Naive thymus-derived CD4-positive, alpha-beta T cell (primary cell): Measurements from ENCODE around the gene GDF2. TPM values are rescaled to one million over a fixed set of nuclear protein-coding genes. Genes with fewer than 3 reads are reported as not detected.

Source experiments
- ATAC-seq: fragments of 150-1000 bp; cut with Tn5 transposase; 2 replicates; pipeline ENCODE4 v1.10.0; 2021; ENCODE audit warnings: mild to moderate bottlenecking, moderate library complexity
- CTCF ChIA-PET: fragments of 350-600 bp; sonication (Branson Sonifier 250); formaldehyde crosslinking; loops from one replicate; lab custom pipeline; 2021; ENCODE audit warnings: antibody characterized with exemption; lab: Charles Lee
- POLR2A ChIA-PET: fragments of 350-600 bp; sonication (Branson Sonifier 250); formaldehyde crosslinking; loops from one replicate; lab custom pipeline; 2021; ENCODE audit warnings: antibody characterized with exemption, inconsistent platforms; lab: Charles Lee
- DNase-seq, 9 donors: peaks; one replicate each; pipeline versions ENCODE4 v3.0.0 to v3.0.0-alpha.2; 2020 to 2022; ENCODE audit warnings: mixed read lengths in 1 of 9
- H3K27ac ChIP-seq: one replicate; pipeline ENCODE4 v1.7.0; 2013; ENCODE audit warnings: mild to moderate bottlenecking, low read depth, low read length, moderate library complexity
- H3K27me3 ChIP-seq, 2 donors: one replicate each; pipeline ENCODE4 v1.7.0; 2013; ENCODE audit warnings: low read length in 2 of 2, mild to moderate bottlenecking in 2 of 2, moderate library complexity in 2 of 2; ENCODE audit not compliant: control insufficient read depth in 2 of 2, insufficient read depth in 2 of 2
- H3K36me3 ChIP-seq, 3 experiments: 1 replicate in 2 of 3; 2 replicates in 1 of 3; pipeline ENCODE4 v1.7.0; 2013; ENCODE audit warnings: low read length in 3 of 3, mild to moderate bottlenecking in 3 of 3, moderate library complexity in 1 of 3; ENCODE audit not compliant: insufficient read depth in 3 of 3, control insufficient read depth in 2 of 3
- H3K4me1 ChIP-seq, 2 donors: one replicate each; pipeline ENCODE4 v1.7.0; 2013; ENCODE audit warnings: low read length in 2 of 2, mild to moderate bottlenecking in 2 of 2, moderate library complexity in 1 of 2; ENCODE audit not compliant: control insufficient read depth in 2 of 2, insufficient read depth in 2 of 2
- H3K4me3 ChIP-seq: 2 replicates; pipeline ENCODE4 v1.7.0; 2013; ENCODE audit warnings: mild to moderate bottlenecking, low read length
- H3K9me3 ChIP-seq, 3 experiments: 1 replicate in 2 of 3; 2 replicates in 1 of 3; pipeline ENCODE4 v1.7.0; 2013; ENCODE audit warnings: low read length in 3 of 3; ENCODE audit not compliant: control insufficient read depth in 2 of 3
- H3K27ac Mint-ChIP-seq, 9 donors: one replicate each; pipeline ENCODE4 v1.8.0; 2020 to 2022; ENCODE audit warnings: mixed read lengths in 9 of 9, mild to moderate bottlenecking in 8 of 9, moderate library complexity in 5 of 9, inconsistent platforms in 2 of 9
- H3K27me3 Mint-ChIP-seq, 5 donors: one replicate each; pipeline ENCODE4 v1.8.0; 2021 to 2022; ENCODE audit warnings: mixed read lengths in 5 of 5, mild to moderate bottlenecking in 1 of 5
- H3K36me3 Mint-ChIP-seq, 5 donors: one replicate each; pipeline ENCODE4 v1.8.0; 2020 to 2022; ENCODE audit warnings: mixed read lengths in 5 of 5, mild to moderate bottlenecking in 3 of 5, inconsistent platforms in 1 of 5
- H3K4me1 Mint-ChIP-seq, 7 donors: one replicate each; pipeline ENCODE4 v1.8.0; 2020 to 2022; ENCODE audit warnings: mixed read lengths in 7 of 7, mild to moderate bottlenecking in 3 of 7, inconsistent platforms in 1 of 7
- H3K4me3 Mint-ChIP-seq, 10 donors: one replicate each; pipeline ENCODE4 v1.8.0; 2020 to 2022; ENCODE audit warnings: mild to moderate bottlenecking in 10 of 10, mixed read lengths in 10 of 10, moderate library complexity in 6 of 10, inconsistent platforms in 2 of 10
- H3K9me3 Mint-ChIP-seq, 11 donors: one replicate each; pipeline ENCODE4 v1.8.0; 2020 to 2022; ENCODE audit warnings: mixed read lengths in 11 of 11, mild to moderate bottlenecking in 4 of 11, inconsistent platforms in 1 of 11, moderate library complexity in 1 of 11
- intact Hi-C, 2 donors: fragments of 100-400 bp; cut with micrococcal nuclease; formaldehyde crosslinking; loops; one replicate each; pipeline ENCODE4 v1.15.1; 2023
- polyA plus RNA-seq, 2 donors: library from polyadenylated mRNA; unstranded; fragments of 300-500 nt; fragmentation: Illumina TruSeq; gene quantifications; one replicate each; pipeline ENCODE4 v1.2.3, GENCODE V29; 2021
- total RNA-seq, 6 experiments: library from RNA in 5 of 6; stranded (reverse) in 5 of 6; gene quantifications; 1 replicate in 5 of 6; 2 replicates in 1 of 6; pipeline ENCODE4 v1.2.3 and lab custom pipeline; 2021 to 2026

GDF2 gene
- total and polyA plus RNA-seq, 7 experiments from 2014 or later, result not detected

DNA sequence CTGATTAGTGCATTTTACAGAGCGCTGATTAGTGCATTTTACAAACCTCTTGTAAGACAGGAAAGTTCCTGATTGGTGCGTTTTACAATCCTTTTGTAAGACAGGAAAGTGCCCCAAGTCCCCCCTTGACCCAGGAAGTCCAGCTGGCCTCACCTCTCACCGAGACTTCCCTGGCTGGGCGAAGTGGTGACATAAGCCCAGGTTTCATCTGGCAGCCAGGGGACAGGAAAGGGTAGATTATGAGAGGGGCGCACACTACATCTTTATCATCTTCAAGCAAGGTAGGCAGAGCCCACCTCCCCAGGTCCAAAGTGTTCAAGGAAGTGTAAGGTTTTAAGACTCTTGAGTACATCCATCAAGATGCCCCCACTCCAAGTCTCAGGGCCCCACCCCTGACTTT lies 27.8 kb upstream of the GDF2 start:
- intact Hi-C loops, result no loop called here
- Histone ChIP-seq H3K27ac (no peak overlapping the region), H3K9me3 (no peaks in the 10 kb centered on the region), H3K36me3 (no peaks in the 10 kb centered on the region), H3K27me3 (no peaks in the 10 kb centered on the region), H3K4me3 (no peak overlapping the region), H3K4me1 (no peaks in the 10 kb centered on the region)
- ChIA-PET POLR2A (no interaction called here), CTCF (interaction anchor here (1.1 kb wide), 1 partner anchor 142 kb away, joined by 3 read pairs; no protein-coding TSS in a partner anchor)
- ATAC-seq (no peak), DNase-seq (peak in 1 of 9 donors; percentile 8)
- H3K27ac Mint-ChIP-seq, result no peak overlapping the region
- H3K4me1 Mint-ChIP-seq, result peaks cover under 1 to 8% (median 4%) of the 10 kb centered on the region in 7 donors
- H3K4me3 Mint-ChIP-seq, result no peak overlapping the region
- H3K9me3 Mint-ChIP-seq, result peaks cover 0 to 1% (median 0%) of the 10 kb centered on the region in 11 donors
- H3K27me3 Mint-ChIP-seq, result peaks cover 0 to 49% (median 4%) of the 10 kb centered on the region in 5 donors
- H3K36me3 Mint-ChIP-seq, result no peaks in the 10 kb centered on the region

DNA sequence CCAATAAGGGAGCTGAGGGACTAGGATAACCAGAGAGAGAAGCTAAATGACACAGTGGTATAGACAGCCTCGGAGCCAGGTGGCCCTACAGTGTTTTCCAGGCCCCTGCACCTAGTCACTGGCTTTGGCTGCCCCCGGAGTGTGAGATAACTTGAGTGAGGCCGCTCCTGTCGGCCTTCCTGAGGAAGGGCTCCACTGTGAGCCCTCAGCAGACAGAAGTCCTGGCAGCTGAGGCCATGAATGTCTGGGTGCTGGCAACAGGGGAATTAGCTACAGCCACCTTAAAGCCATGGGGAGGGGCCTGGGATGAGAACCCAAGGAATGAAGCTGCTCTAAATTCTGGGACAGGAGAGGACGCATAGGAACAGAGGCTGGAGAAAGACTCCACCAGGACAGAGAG lies 26.8 kb upstream of the GDF2 start:
- H3K4me1 ChIP-seq, result no peaks in the 10 kb centered on the region
- CTCF ChIA-PET, result interaction anchor here (1.6 kb wide), 1 partner anchor 248 kb away, joined by 5 read pairs; no protein-coding TSS in a partner anchor
- intact Hi-C loops, result no loop called here
- Mint-ChIP-seq H3K27me3 (peaks cover 0 to 52% (median 4%) of the 10 kb centered on the region in 5 donors), H3K9me3 (peaks cover 0 to 1% (median 0%) of the 10 kb centered on the region in 11 donors), H3K4me3 (no peak overlapping the region), H3K36me3 (no peaks in the 10 kb centered on the region), H3K4me1 (peaks cover 2 to 12% (median 7%) of the 10 kb centered on the region in 7 donors), H3K27ac (no peak overlapping the region)
- no peak overlapping the region for H3K27ac ChIP-seq
- DNase-seq, result no peak
- H3K4me3 ChIP-seq, result no peak overlapping the region
- no peaks in the 10 kb centered on the region for H3K36me3 ChIP-seq
- ATAC-seq, result no peak
- no peaks in the 10 kb centered on the region for H3K9me3 ChIP-seq
- POLR2A ChIA-PET, result no interaction called here
- H3K27me3 ChIP-seq, result no peaks in the 10 kb centered on the region

DNA sequence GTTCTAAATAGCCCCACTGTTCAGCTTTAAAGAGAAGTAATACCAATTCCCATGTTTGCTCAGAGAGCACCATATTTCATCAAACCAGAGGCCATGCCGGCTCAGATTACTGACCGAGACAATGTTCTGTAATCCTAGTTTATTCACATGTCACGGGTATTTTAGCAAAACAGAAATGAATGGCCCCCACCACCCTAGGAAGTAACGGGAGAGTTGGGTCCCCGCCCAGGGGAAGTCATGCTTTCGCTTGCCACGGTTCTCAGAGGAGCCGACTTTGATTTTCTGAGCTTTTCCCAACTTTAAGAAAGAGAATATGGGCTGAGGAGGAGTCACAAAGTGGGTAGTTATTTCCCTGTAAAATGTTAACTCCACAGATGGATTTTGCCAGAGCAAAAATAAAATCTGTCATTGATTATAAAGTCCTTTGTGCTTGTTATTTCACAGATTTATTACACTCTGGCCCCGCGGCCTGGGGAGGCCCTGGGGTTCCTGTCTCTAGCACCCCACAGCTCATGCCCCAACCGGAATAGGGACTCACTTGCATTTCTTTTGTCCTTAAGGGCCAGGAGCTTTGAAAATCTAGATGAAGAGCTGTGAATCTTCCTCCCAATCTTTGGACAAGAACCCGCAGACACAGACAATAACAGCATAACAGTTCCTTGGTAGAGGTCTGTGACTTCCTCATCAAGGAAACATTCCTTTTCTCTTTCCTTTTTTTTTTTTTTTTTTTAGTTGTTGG lies 25.9 kb upstream of the GDF2 start:
- POLR2A ChIA-PET, result interaction anchor here (0.6 to 1.7 kb wide), 3 partner anchors 10 to 36 kb away, joined by 3 to 5 read pairs (median 3); no protein-coding TSS in a partner anchor
- H3K27ac Mint-ChIP-seq, result peak overlapping the region in 1 of 9 donors; percentile 5

DNA sequence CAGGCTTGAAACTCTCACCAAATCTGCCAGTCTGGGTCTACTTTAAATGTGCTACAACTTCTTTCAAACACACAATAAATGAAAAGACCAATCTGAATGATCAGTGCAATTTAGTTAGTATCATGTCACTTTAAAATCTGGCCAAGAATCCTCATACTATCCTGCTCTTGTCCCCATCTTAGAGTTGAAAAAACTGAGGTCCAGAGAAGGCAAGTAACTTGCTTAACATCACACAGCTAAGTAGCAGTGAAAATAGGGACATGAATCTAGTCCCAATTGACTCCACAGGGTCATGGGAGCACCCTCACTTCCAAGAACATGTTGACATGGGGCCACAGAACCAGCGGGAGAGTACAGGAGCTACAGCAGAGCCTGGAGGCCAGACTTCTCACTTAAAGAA lies 25.3 kb upstream of the GDF2 start:
- DNase-seq (no peak), ATAC-seq (no peak)
- CTCF ChIA-PET, result interaction anchor here (1.1 to 1.8 kb wide), 5 partner anchors 9 to 249 kb away, joined by 3 to 7 read pairs (median 5); no protein-coding TSS in a partner anchor
- intact Hi-C loops, result no loop called here
- Mint-ChIP-seq H3K4me3 (peak overlapping the region in 1 of 10 donors; percentile 9), H3K27ac (peak overlapping the region in 2 of 9 donors; percentile 5 to 37), H3K9me3 (peaks cover 0 to 1% (median 0%) of the 10 kb centered on the region in 11 donors), H3K36me3 (no peaks in the 10 kb centered on the region), H3K4me1 (peaks cover 6 to 21% (median 16%) of the 10 kb centered on the region in 7 donors), H3K27me3 (peaks cover 0 to 64% (median 5%) of the 10 kb centered on the region in 5 donors)
- POLR2A ChIA-PET, result interaction anchor here (1.1 to 1.7 kb wide), 5 partner anchors 8 to 15 kb away, joined by 3 to 5 read pairs (median 3); no protein-coding TSS in a partner anchor
- Histone ChIP-seq H3K27me3 (no peaks in the 10 kb centered on the region), H3K4me1 (peaks cover 0 to 13% of the 10 kb centered on the region in 2 donors), H3K9me3 (no peaks in the 10 kb centered on the region), H3K27ac (no peak overlapping the region), H3K4me3 (no peak overlapping the region), H3K36me3 (no peaks in the 10 kb centered on the region)

More for the DNA sequence above, 25.9 kb upstream of the GDF2 start:
- ATAC-seq (no peak), DNase-seq (no peak)
- no peaks in the 10 kb centered on the region for H3K27me3 ChIP-seq
- CTCF ChIA-PET, result interaction anchor here (0.7 to 1.8 kb wide), 6 partner anchors 8 to 249 kb away, joined by 3 to 7 read pairs (median 4); no protein-coding TSS in a partner anchor
- H3K9me3 ChIP-seq, result no peaks in the 10 kb centered on the region
- Mint-ChIP-seq H3K27me3 (peaks cover 0 to 60% (median 5%) of the 10 kb centered on the region in 5 donors), H3K4me1 (peaks cover 6 to 18% (median 13%) of the 10 kb centered on the region in 7 donors), H3K36me3 (no peaks in the 10 kb centered on the region), H3K4me3 (no peak overlapping the region), H3K9me3 (peaks cover 0 to 1% (median 0%) of the 10 kb centered on the region in 11 donors)
- intact Hi-C loops, result no loop called here
- no peak overlapping the region for H3K27ac ChIP-seq
- no peaks in the 10 kb centered on the region for H3K36me3 ChIP-seq
- H3K4me1 ChIP-seq, result peaks cover 0 to 8% of the 10 kb centered on the region in 2 donors
- no peak overlapping the region for H3K4me3 ChIP-seq

DNA sequence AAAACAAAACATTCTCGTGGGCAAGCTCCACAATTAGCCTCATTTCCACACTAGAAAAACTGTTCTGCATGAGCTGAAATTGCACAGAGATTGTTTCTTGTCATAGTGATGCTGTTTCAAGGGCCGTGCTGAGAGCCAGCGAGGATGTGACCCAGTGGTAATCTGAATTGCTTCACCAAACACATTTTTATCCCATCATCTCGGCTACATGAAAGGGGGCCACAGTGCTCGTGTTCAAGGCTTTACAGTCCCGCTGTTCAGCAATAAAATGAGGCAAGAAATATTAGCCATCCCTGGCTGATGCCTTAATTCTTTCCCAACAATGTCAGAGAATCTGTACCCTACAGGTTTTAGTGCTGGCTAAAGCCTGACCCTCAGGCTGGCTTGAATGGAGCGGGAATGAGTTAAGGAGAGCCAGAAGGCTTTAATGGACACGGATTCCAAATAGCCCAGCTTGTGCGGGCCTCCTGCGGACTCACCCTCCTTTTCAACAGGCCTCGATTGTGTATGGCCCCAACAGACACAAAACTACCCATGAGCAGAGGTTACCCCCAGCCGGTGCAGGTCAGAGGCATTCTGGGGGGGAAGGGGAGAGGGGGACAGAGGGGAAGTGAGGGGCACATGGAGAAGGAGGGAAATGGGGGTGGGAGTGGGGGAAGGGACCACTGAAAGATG lies 24.3 kb upstream of the GDF2 start:
- ChIA-PET POLR2A (interaction anchor here (1.0 to 1.7 kb wide), 5 partner anchors 9 to 16 kb away, joined by 3 to 5 read pairs (median 3); no protein-coding TSS in a partner anchor), CTCF (interaction anchor here (1.4 to 1.8 kb wide), 3 partner anchors 12 to 16 kb away, joined by 3 to 7 read pairs (median 5); no protein-coding TSS in a partner anchor)
- Mint-ChIP-seq H3K4me1 (peaks cover 6 to 32% (median 22%) of the 10 kb centered on the region in 7 donors), H3K36me3 (no peaks in the 10 kb centered on the region), H3K27me3 (peaks cover 0 to 69% (median 5%) of the 10 kb centered on the region in 5 donors), H3K27ac (peak overlapping the region in 1 of 9 donors; percentile 6), H3K9me3 (no peaks in the 10 kb centered on the region), H3K4me3 (no peak overlapping the region)
- DNase-seq, result no peak
- H3K27ac ChIP-seq, result no peak overlapping the region
- no peaks in the 10 kb centered on the region for H3K36me3 ChIP-seq
- intact Hi-C loops, result no loop called here
- no peaks in the 10 kb centered on the region for H3K9me3 ChIP-seq
- no peak for ATAC-seq
- H3K4me1 ChIP-seq, result peaks cover 0 to 13% of the 10 kb centered on the region in 2 donors
- H3K4me3 ChIP-seq, result no peak overlapping the region
- H3K27me3 ChIP-seq, result no peaks in the 10 kb centered on the region

DNA sequence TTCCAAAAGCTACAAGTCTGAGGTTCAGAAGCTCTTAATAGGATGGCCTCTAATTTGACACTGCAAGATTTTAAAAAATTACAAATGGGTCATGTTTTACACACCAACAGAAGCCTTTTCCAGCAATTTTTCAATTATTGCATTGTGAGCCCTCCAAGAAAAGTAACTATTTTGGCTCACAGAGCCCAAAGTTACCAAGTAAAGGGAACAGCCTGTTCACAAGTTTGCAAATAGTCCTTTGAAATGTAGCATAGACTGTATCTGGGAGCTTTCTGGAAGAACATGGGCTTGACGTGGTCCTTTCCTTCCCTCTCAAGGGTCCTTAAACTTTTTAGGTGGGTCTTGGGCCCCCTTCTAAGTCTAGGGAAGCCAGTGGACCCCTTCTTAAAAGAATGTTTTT lies 23.5 kb upstream of the GDF2 start:
- DNase-seq, result no peak
- Mint-ChIP-seq H3K27ac (no peak overlapping the region), H3K9me3 (no peaks in the 10 kb centered on the region), H3K4me3 (peak overlapping the region in 3 of 10 donors; percentile 33 to 58 (median 38)), H3K27me3 (peaks cover 0 to 70% (median 5%) of the 10 kb centered on the region in 5 donors), H3K36me3 (no peaks in the 10 kb centered on the region), H3K4me1 (peaks cover 6 to 39% (median 27%) of the 10 kb centered on the region in 7 donors)
- no peak overlapping the region for H3K27ac ChIP-seq
- ChIA-PET POLR2A (interaction anchor here (1.0 kb wide), 1 partner anchor 12 kb away, joined by 3 read pairs; no protein-coding TSS in a partner anchor), CTCF (interaction anchor here (0.6 kb wide), 1 partner anchor 28 kb away, joined by 3 read pairs; no protein-coding TSS in a partner anchor)
- ATAC-seq, result no peak
- intact Hi-C loops, result no loop called here
- H3K9me3 ChIP-seq, result no peaks in the 10 kb centered on the region
- no peaks in the 10 kb centered on the region for H3K27me3 ChIP-seq
- H3K36me3 ChIP-seq, result no peaks in the 10 kb centered on the region
- H3K4me3 ChIP-seq, result no peak overlapping the region
- H3K4me1 ChIP-seq, result peaks cover 0 to 13% of the 10 kb centered on the region in 2 donors
